ENCODE results near the gene CERKL. TPM values are rescaled to one million over a fixed set of nuclear protein-coding genes. Genes with fewer than 3 reads are reported as not detected.
A peak's percentile ranks its signal among the peaks of the same experiment; 100 is the strongest.

The CERKL gene
- total and polyA plus RNA-seq, 9 of the 15 experiments (the other 6 are each of a cell fraction or from before 2014, with no cell fraction given) = 0.04 to 0.08 TPM; not detected in 7

GRCh38 chr2:181683518-181684453 is 26.9 kb upstream of the CERKL start:
- no peak overlapping the region for H3K4me3 ChIP-seq
- no peak overlapping the region for H3K4me2 ChIP-seq (ENCODE audit: insufficient read depth, low read length)
- FAIRE-seq (no peak), DNase-seq (ENCODE audit: extremely low read depth in 1 of 4, low spot score in 3 of 4) (peak in 3 of 4 experiments; percentile 20 to 25 (median 21)), ATAC-seq (no peak)
- no peaks in the 10 kb centered on the region for H4K20me1 ChIP-seq (replicated peaks; ENCODE audit: control insufficient read depth, insufficient read depth, low read length)
- intact Hi-C loops (cut with micrococcal nuclease) = no loop called here
- in situ Hi-C loops (cut with MboI) = no loop called here
- POLR2A ChIA-PET = interaction anchor here (0.8 kb wide), 1 partner anchor 8 kb away, joined by 6 read pairs; no protein-coding TSS in a partner anchor
- H3K4me1 ChIP-seq (replicated peaks in 1 of 2; ENCODE audit: control insufficient read depth in 2 of 2, insufficient read depth in 2 of 2, low read length in 2 of 2) = peaks cover 0 to 5% of the 10 kb centered on the region in 2 experiments; a peak in 1 of 5 replicates
- H3K27me3 ChIP-seq (ENCODE audit: control insufficient read depth in 2 of 2, insufficient read depth in 2 of 2, low read length in 2 of 2) = peaks cover 29 to 46% of the 10 kb centered on the region in 2 experiments; a peak in 4 of 5 replicates
- 5% methylated on average over 55 of the region's 85 CpGs for WGBS (ENCODE audit: insufficient coverage, low coverage, missing lambda C conversion rate)
- H3K27ac ChIP-seq (ENCODE audit: extremely low read depth, low read depth, low read length) = no peak overlapping the region
- H3K36me3 ChIP-seq (ENCODE audit: control insufficient read depth, insufficient read depth, low read length) = no peaks in the 10 kb centered on the region
- H3K9me3 ChIP-seq (replicated peaks; ENCODE audit: control insufficient read depth, insufficient read depth, low read depth, low read length) = no peaks in the 10 kb centered on the region
- no peak overlapping the region for H3K9ac ChIP-seq (ENCODE audit: insufficient read depth in 1 of 2, low read depth in 2 of 2, low read length in 2 of 2)
- CTCF ChIA-PET (ENCODE audit: low intra/inter-chr PET ratio) = no interaction called here
- no peaks in the 10 kb centered on the region for H3K79me2 ChIP-seq (ENCODE audit: control insufficient read depth, insufficient read depth, low read length)
- no TSS peak for BruUV-seq (replicated peaks)
- TF ChIP-seq WHSC1 (IDR thresholded peaks at IDR 0.05; ENCODE audit: low read length) (no peak), KAT2B (IDR thresholded peaks at IDR 0.05; ENCODE audit: low read depth, low read length) (no peak), ZNF311 (CRISPR knock-in tag; IDR thresholded peaks at IDR 0.05) (no peak), SNAPC5 (CRISPR knock-in tag; IDR thresholded peaks at IDR 0.05) (no peak), SAFB2 (IDR thresholded peaks at IDR 0.05; ENCODE audit: borderline replicate concordance, low read depth, low read length, severe bottlenecking) (no peak), MECOM (CRISPR knock-in tag; IDR thresholded peaks at IDR 0.05) (no peak), ATF7 (IDR thresholded peaks at IDR 0.05) (no peak), RAD21 (CRISPR knock-in tag; conservative IDR thresholded peaks at IDR 0.05 in 1 of 2, IDR thresholded peaks at IDR 0.05 in 1 of 2) (no peak), ATF4 (CRISPR knock-in tag; IDR thresholded peaks at IDR 0.05) (no peak), TFAP4 (CRISPR knock-in tag; IDR thresholded peaks at IDR 0.05; ENCODE audit: borderline replicate concordance) (no peak), USF1 (CRISPR knock-in tag; IDR thresholded peaks at IDR 0.05) (no peak), ZNF511 (CRISPR knock-in tag; IDR thresholded peaks at IDR 0.05) (no peak), HDAC3 (IDR thresholded peaks at IDR 0.05; ENCODE audit: borderline replicate concordance, partially characterized antibody) (no peak), ZC3H11A (IDR thresholded peaks at IDR 0.05; ENCODE audit: low read depth, low read length) (no peak), DMBX1 (CRISPR knock-in tag; IDR thresholded peaks at IDR 0.05; ENCODE audit: borderline replicate concordance) (no peak), ZNF668 (CRISPR knock-in tag; IDR thresholded peaks at IDR 0.05) (no peak), HNRNPK (IDR thresholded peaks at IDR 0.05; ENCODE audit: low read depth, low read length, poor library complexity, severe bottlenecking) (no peak)
- H3K9me1 ChIP-seq (ENCODE audit: control insufficient read depth, insufficient read depth, low read length) = no peaks in the 10 kb centered on the region
- H2AFZ ChIP-seq (ENCODE audit: low read depth, low read length) = no peak overlapping the region

Measured in K562 (cell line).